GM13977 (cell line): ENCODE data around the gene HOXA11.

ENCODE experiments used
- DNase-seq: peaks from one replicate; pipeline ENCODE4 v3.0.0; 2012; ENCODE audit warnings: low spot score
- in situ Hi-C: fragments of 300-500 bp; cut with MboI; formaldehyde crosslinking; loops from one replicate; pipeline ENCODE4 v1.12.0; 2022; ENCODE audit warnings: low sequenced_read_pairs, low pct_unique_long_range_greater_than_20kb, mixed read lengths, inconsistent platforms; ENCODE audit not compliant: unreplicated experiment
- TF ChIP-seq, protein P1 (sequence below): IDR thresholded peaks from 2 replicates; pipeline ENCODE4 v1.5.1; 2012; ENCODE audit warnings: mild to moderate bottlenecking, control low read depth; ENCODE audit not compliant: insufficient read depth; ENCODE audit errors: extremely low read depth, missing control alignments

Gene HOXA11

DNA sequence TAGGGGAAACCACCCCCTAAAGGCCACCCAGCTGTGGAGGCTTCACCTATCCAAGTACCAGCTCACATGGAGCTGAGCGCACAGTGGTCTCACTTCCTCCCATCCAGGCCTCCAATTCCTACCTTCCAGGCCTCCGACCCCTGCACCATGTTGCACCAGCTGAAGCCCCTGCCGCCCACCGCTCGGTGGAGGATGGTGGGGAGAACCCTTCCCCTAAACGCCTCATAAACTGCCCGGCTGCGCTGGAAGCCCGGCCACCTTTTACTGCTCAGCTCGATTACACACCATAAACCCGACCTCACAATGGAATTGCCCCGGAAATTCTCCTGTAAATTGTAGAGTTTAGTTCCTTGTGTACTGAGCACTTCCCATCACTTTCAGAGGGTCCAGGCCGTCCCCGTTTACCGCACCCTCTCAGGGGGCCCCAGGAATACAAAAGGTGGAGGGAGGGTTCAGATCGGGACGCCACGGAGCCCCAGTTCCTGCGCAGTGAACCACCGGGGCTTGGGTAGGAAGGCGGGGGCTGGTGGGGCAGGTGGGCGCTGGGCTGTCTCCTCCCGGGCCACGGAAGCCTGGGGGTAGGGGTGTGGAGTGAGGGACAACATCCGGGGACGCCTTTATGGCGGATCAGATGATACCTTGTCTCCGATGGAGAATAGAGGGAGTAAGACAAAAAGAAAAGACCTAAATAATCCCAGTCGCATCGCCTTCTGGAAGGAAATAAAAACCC, 27.2 kb downstream of the HOXA11 start:
- in situ Hi-C loops: loop anchor here (10.0 to 25.0 kb wide), 2 partner anchors 87 to 796 kb away; partner anchors contain the start of gene EVX1
- no peak for DNase-seq
- TF ChIP-seq, protein P1, sequence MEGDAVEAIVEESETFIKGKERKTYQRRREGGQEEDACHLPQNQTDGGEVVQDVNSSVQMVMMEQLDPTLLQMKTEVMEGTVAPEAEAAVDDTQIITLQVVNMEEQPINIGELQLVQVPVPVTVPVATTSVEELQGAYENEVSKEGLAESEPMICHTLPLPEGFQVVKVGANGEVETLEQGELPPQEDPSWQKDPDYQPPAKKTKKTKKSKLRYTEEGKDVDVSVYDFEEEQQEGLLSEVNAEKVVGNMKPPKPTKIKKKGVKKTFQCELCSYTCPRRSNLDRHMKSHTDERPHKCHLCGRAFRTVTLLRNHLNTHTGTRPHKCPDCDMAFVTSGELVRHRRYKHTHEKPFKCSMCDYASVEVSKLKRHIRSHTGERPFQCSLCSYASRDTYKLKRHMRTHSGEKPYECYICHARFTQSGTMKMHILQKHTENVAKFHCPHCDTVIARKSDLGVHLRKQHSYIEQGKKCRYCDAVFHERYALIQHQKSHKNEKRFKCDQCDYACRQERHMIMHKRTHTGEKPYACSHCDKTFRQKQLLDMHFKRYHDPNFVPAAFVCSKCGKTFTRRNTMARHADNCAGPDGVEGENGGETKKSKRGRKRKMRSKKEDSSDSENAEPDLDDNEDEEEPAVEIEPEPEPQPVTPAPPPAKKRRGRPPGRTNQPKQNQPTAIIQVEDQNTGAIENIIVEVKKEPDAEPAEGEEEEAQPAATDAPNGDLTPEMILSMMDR: no peak

DNA sequence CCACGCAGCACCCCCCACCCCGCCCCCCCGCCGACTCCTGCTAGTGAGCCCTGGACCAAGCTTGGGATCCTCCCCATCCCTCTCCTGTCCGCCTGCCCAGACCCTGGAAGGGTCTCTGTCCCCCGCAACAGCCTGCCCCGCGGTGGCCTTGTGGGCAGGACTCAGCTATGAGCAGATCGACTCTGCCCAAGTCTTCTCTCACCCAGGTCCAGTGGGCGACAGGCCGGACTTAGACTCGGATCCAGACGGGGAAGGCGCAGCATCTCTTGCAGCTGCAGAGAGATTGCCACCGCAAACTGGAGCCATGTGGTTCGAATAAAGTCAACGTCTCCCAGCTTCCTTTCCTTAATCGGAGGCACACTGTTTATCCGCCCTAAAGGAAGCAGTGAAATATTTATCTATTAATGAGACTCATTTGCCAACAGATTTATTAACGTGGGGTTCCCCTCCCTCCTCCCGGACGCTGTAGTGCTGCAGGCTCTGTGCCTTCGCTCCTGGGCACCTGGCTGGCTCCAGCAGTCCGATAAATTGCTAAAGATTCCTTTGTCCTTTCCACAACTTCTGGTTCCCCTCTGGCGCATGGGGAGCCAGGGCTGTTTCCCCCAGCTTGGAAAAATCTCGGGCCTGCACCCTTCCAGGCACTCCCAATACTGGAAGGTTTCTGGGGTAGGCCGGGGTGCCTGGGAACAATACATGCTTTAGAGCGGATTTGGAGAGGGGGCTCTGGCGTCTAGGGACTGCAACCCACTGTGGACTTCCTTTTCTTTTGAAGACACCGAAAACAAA, 27.9 kb downstream of the HOXA11 start:
- TF ChIP-seq, protein P1: no peak
- in situ Hi-C loops: loop anchor here (10.0 to 25.0 kb wide), 2 partner anchors 88 to 795 kb away; partner anchors contain the start of gene EVX1
- no peak for DNase-seq

DNA sequence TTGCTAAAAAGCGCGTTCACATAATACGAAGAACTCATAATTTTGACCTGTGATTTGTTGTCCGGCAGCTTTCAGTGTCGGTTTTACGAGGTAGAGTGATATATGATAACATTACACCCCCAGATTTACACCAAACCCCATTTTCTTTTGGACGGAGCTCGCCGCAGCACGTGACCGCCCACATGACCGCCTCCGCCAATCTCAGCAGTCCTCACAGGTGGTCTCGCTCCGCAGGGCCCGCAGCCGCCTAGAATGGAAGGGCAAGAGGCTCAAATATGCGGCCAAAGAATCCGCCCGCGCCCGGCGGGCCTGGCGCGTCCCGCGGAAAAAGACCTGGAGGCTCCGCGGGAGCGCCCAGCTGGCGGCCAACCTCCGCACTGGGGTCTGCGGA, 28.5 kb downstream of the HOXA11 start, which contains the start of gene HOXA7:
Gene HOXA7, minus strand, starts transcription at position 168 of the 391 bp plus-strand sequence. Its CDS starts 130 bp downstream, at position 38.
- in situ Hi-C loops: loop anchor here (10.0 to 25.0 kb wide), 2 partner anchors 88 to 794 kb away; partner anchors contain the start of gene EVX1
- TF ChIP-seq, protein P1: no peak
- no peak for DNase-seq

DNA sequence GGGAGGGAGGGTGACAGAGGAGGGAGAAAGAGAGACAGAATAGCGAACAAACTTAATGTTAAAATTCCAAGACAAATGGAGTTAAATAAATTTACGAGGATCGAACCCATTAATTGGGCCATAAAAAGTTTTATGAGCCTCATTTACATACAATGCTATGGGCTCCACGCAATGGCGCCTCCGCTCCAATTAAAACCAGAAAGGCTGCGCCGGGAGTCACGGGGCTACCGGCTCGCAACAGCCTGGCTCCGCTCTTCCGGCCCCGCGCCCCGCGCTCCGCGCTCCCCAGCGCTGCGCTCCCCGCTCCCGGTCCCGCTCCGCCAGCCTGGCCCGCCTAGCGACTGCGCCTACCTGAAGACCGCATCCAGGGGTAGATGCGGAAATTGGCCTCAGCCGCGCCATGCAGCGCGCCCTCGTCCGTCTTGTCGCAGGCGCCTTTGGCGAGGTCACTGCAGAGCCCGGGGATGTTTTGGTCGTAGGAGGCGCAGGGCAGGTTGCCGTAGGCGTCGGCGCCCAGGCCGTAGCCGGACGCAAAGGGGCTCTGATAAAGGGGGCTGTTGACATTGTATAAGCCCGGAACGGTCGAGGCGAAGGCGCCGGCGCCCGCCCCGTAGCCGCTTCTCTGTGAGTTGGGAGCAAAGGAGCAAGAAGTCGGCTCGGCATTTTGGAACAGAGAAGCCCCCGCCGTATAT, 29.1 kb downstream of the HOXA11 start:
- TF ChIP-seq, protein P1: no peak
- DNase-seq: no peak
- in situ Hi-C loops: loop anchor here (10.0 to 25.0 kb wide), 2 partner anchors 89 to 794 kb away; partner anchors contain the start of gene EVX1

DNA sequence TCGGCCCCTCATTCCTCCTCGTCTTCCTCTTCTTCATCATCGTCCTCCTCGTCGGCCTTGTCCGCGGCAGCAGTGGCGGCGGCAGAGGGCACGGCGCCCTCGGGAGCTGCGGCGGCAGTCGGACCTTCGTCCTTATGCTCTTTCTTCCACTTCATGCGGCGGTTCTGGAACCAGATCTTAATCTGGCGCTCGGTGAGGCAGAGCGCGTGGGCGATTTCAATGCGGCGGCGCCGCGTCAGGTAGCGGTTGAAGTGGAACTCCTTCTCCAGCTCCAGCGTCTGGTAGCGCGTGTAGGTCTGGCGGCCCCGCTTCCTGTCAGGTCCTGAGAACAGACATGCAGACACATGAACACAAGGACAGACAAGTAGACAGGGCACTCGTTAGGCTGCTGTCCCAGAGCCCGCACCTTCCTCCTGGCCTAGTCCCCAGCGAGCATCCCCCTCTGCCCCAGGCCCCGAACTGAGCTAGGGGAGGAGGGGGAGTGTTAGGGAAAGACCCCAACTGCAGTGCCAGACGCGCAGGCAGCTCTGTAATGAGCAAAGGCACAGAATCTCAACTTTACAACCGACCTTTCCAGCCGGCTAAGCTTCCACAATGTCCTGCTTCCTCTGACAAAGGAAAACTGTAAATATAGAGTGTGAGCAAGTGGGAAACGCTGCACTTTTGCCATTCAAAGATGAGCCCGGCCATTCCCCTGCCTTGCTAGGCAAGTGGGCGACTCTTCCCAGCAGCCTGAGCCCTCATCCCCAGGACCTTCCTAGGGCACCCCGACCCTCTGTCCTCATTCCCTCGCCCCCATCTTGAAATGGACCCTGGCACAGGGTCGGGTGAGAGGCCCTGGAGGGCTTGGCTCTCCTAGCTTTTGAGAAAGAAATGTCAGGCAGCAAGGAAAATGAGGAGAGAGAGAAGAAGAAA, 29.9 kb downstream of the HOXA11 start:
- DNase-seq: no peak
- TF ChIP-seq, protein P1: no peak
- in situ Hi-C loops: loop anchor here (10.0 to 25.0 kb wide), 2 partner anchors 90 to 793 kb away; partner anchors contain the start of gene EVX1
